HG02759 (cell line): ENCODE data around the gene MAPK8IP3.
"Not testable (repeated sequence)": the region's sequence is repeated elsewhere in the genome, so short reads cannot be mapped to it uniquely, and the experiment has no call there.

ENCODE experiments used
- ATAC-seq: cut with Tn5 transposase; IDR thresholded peaks from one replicate; pipeline ENCODE4 v1.9.1; 2021; ENCODE audit warnings: mild to moderate bottlenecking, moderate library complexity; ENCODE audit not compliant: unreplicated experiment

The MAPK8IP3 gene

DNA sequence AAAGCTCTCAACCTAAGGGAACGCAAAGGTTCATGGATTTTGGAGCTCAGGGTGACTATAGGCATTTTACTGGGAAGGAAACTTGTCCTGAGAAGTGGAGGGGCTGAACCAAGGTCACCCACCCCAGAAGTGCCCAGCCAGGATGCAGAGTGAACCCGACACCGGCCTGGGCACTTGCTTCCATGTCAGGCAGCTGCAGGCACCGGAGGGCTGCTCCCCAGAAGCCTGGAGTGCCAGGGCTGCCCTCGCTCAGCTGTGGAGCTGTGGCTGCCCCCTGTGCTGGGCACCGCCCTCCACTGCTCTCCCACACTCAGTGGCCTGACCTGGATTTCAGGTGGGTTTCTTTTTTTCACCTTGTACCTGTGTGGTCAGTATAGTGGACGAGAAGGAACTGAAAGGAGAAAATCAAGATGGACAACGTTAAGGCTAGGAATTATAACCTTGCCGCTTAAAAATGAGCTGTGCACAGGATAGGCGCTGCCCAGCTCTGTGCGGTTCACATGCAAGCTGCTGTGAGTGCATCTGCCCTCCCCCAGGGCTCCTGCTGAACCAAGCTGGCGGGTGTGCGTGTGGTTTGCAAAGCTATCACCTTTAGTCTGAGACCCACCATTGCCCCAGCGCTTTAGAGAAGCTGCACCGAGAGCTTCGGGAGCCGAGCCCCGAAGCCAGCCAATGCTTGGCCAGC lies 2.2 kb downstream of the MAPK8IP3 start:
- ATAC-seq: no peak

DNA sequence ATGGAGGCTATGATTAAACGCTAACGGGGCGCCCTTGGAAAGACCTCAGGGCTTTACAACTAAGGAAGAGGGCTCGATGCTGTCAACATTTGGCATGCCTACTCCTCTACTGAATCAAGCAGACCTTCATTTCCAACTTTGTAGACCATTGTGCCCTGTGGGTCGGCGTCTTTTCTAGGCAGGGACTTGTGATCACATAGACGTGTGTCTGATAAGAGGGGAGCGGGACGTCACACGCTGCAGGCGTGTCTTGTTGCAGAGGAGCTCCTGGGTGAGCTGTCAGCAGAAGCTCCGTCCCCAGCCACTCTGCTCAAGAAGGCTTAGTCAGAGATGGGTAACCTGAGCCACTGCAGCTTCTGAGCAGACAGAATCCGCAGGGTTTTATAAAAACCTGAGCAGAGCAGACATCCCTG lies 2.8 kb downstream of the MAPK8IP3 start:
- ATAC-seq: no peak

GRCh38 chr16:1709356-1709755 lies 3.4 kb downstream of the MAPK8IP3 start:
- no peak for ATAC-seq

DNA sequence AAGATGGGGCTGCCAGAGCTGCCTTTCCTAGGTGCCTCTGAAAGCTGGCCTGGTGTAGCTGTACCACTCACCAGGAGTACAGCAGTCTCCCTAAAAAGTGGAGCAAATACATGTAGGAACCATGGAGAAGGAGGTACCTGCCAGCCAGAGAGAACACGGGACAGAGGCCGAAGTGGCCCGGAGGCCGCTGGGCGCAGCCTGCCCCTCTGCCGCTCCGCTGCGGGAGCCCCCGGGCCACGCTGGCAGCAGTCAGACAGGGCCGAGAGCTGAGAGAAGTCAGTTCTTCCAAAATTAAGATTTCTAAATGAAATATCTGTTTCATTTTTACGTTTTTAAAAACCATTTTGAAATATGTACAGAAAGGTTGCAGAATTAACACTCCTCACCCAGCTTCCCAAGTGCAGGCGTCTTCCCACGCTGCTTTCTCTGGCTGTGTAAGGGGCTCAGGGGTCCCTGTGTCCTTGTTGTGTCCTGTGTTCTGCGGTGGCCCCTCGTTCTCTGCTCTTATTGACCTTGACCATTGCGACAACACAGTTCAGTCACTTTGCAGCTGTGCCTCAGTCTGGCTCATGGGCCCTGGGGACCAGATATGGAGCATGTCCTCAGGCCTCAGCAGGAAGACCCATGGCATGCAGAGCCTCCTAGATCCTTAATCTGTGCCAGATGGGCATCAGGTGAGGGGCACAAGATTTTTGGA lies 5.0 kb downstream of the MAPK8IP3 start:
- ATAC-seq: no peak

- no peak for ATAC-seq
Observed at GRCh38 chr16:1712791-1713261, 6.8 kb downstream of the MAPK8IP3 start.

- no peak for ATAC-seq
Observed at GRCh38 chr16:1713331-1713730, 7.3 kb downstream of the MAPK8IP3 start.

DNA sequence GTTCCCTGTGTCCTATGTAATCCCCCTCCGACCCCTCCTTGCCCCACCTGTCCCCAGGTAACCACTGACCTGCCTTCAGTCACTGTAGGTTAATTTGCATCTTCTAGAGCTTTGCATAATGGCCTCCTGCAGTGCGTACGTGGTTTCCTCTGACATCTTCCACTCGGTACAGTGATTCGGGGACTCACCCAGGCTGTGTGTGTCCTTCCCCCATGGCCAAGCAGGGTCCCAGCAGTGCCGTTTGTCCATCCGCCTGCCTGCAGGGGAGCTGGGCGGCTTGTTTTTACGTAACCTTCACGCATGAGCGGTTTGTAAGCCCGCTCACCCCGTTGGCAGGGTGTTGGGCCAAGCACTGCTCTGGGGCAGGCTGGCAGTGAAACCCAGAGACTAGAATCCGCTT lies 7.9 kb downstream of the MAPK8IP3 start:
- ATAC-seq: peak; percentile 55

GRCh38 chr16:1715220-1715619 lies 9.2 kb downstream of the MAPK8IP3 start:
- ATAC-seq: no peak

GRCh38 chr16:1718236-1718635 lies 12.2 kb downstream of the MAPK8IP3 start:
- ATAC-seq: not testable (repeated sequence)

DNA sequence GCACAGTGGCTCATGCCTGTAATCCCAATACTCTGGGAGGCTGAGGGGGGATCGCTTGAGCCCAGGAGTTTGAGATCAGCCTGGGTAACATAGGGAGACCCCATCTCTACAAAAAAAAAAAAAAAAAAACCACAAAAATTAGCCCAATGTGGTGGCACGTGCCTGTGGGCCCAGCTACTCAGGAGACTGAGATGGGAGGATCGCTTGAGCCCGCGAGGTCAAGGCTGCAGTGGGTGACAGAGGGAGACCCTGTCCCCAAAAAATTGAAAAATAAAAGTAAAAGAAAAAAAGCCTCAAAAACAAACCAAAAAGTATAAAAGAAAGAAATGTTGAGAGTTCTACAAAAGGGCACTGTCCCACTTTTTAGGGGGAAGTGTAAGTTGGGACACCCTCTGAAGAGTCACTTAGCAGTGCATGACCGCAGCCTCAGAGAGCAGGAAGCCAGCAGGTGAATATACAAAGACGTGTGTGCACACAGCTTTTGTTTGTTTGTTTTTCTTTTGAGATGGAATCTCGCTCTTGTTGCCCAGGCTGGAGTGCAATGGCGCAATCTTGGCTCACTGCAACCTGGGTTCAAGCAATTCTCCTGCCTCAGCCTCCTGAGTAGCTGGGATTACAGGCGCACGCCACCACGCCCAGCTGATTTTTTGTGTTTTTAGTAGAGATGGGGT lies 13.7 kb downstream of the MAPK8IP3 start:
- not testable (repeated sequence) for ATAC-seq

GRCh38 chr16:1721372-1721771 lies 15.4 kb downstream of the MAPK8IP3 start:
- no peak for ATAC-seq

DNA sequence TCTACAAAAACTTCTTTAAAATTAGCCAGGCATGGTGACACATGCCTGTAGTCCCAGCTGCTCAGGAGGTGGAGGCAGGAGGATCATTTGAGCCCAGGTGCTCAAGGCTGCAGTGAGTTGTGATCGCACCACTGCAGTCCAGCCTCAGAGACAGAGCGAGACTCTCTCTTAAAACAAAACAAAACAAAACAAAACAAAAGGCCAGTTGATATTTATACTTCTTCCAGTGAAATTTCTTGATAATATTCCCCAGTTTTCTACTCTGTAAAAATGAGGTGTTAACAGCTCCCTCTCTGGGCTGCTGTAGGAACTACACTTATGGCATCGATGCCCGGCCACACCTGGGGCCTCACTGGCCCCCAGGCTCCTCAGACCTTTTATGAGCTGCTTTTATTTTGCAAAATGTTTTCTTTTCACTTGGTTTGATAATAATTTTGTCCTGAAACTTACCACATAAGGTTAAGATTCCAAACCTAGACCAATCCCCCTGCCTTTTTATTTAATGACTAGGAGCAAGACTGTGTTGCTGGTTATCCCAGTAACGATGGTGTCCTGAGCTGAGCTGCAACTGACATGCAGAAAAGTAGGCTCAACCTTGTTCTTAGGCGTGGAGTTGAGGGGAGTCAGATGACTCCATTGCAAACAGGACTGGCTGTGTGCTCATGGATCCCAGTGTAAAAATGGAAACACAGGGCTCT lies 17.6 kb downstream of the MAPK8IP3 start:
- ATAC-seq: no peak

GRCh38 chr16:1724491-1724890 lies 18.5 kb downstream of the MAPK8IP3 start:
- no peak for ATAC-seq

DNA sequence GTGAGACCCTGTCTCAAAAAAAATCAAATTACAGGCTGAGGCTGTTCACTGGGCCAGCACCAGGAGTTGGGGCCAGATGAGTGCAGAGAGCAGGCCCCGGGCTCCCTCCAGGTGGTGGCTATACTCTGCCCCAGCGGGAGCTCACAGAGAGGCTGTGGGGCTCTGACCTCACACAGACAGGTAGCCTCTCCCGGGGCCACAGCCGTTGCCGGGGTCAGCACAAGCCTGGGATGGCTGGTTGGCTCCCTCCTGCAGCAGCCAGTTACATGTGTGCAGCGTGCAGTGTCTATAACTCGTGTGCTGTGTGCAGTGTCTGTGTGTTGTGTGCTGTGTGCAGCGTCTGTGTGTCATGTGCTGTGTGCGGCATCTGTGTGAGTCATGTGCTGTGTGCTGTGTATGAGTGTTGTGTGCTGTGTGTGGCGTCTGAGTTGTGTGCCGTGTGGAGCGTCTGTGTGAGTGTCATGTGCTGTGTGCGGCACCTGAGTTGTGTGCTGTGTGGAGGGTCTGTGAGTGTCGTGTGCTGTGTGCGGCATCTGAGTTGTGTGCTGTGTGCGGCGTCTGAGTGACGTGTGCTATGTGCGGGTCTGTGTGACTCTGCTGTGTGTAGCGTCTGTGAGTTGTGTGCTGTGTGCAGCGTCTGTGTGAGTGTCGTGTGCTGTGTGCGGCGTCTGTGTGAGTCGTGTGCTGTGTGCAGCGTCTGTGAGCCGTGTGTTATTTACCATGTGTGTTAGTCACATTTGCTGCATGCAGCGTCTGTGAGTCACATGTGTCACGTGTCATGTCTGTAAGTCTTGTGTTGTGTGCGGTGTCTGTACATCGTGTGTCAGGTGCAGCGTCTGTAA lies 20.9 kb downstream of the MAPK8IP3 start:
- no peak for ATAC-seq

DNA sequence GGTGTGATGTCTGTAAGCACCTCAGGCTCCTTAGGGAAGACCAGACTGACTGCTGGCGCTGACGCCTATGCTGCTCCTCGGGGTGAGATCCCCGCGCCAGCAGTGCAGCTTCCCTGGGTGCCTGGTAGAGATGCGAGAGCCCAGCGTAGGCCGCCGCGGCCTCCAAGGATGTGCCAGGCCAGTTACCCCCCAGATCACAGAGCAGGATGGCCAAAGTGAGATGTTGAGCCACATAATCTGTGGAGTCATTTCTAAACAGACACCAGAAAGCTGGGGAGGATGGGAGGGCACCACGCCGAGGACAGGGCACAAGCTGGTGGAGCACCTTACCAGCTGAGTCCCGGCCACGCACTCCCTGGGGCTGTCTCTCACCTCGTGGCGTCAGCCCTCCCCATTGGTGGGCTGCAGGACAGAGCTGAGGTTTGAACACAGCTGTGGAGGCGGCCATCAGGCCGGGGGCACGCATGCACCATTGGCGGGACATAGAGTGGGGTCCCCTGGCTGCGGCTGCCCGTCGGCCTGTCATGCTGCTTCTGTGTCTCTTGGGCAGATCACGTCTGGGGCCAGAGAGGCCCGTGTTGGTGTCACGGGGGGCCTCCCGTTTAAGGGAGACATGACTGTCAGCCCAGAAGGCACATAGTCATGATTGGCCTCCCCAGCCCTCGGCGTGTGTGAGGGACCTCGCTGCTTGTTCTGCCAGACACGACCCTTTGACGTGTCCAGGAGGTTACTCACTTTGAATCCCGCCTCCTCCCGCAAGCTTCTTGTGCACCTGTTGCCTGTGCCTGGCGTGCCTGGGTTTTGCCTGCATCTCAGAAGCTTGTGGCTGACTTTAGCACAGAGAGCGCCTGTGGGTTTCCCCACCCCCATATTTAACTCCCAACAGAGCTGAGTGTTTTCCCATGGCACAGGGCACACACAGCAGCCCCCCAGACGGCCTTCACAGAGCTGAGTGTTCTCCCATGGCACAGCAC lies 21.9 kb downstream of the MAPK8IP3 start:
- ATAC-seq: no peak

- ATAC-seq: no peak
Observed at GRCh38 chr16:1729026-1729425, 23.0 kb downstream of the MAPK8IP3 start.

GRCh38 chr16:1729445-1729844 lies 23.4 kb downstream of the MAPK8IP3 start:
- ATAC-seq: no peak

DNA sequence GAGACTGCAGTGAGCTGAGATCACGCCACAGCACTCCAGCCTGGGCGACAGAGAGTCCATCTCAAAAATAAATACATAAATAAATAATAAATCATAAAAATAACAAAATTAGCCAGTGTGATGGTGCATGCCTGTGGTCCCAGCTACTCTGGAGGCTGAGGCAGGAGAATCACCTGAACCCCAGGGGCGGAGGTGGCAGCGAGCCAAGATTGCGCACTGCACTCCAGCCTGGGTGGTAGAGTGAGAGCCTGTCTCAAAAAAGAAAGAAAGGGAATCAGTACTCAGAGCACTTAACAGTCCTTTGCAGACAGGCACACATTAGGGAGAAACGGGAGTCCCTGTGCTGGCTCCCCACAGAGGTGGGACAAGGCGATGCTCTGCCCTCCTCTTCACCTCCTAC lies 25.1 kb downstream of the MAPK8IP3 start:
- no peak for ATAC-seq

DNA sequence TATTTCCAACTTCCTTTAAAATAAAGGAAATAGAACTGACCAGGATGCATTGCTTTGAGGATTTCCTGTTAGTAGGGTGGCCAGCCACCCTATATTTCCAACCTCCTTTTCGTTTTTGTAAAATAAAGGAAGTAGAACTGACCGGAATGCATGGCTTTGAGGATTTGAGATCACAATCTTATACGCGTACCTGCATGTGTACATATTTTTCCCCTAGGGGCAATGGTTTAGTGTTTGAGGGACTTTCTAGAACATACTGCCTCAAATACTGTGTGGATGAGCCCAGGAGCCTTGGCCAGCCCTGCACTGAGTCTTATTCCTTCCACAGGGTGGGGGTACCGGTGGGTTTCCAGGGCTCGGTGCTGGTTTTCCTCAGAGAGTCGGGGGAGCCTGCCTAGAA lies 25.6 kb downstream of the MAPK8IP3 start:
- no peak for ATAC-seq
